HEK293 (cell line): ENCODE measurements around the gene SLC28A2.

Experiments used
- CTCF ChIA-PET: fragments of 350-600 bp; formaldehyde crosslinking; extraction: SDS; loops from one replicate; lab custom pipeline; 2021; ENCODE audit warnings: antibody characterized with exemption; lab: Yijun Ruan, JAX
- POLR2A ChIA-PET: fragments of 300-600 bp; formaldehyde crosslinking; extraction: SDS; loops from one replicate; lab custom pipeline; 2020; ENCODE audit warnings: antibody characterized with exemption, inconsistent platforms; lab: Yijun Ruan, JAX
- H3K27ac ChIP-seq: fragments of 200-500 bp; sonication (Bioruptor generic); 2 replicates; pipeline ENCODE4 v1.5.1; 2014; ENCODE audit warnings: low read depth, low read length, control low read depth, inconsistent platforms; ENCODE audit errors: extremely low read depth
- H3K36me3 ChIP-seq, 2 experiments: fragments of 200-500 bp in 1 of 2; sonication (Bioruptor generic) in 1 of 2; 1 replicate in 1 of 2; 2 replicates in 1 of 2; pipeline ENCODE4 v1.5.1; 2014 to 2017; ENCODE audit warnings: inconsistent platforms in 2 of 2, low read length in 2 of 2; ENCODE audit not compliant: control insufficient read depth in 2 of 2, insufficient read depth in 1 of 2
- H3K4me1 ChIP-seq: fragments of 200-500 bp; sonication (Bioruptor generic); 2 replicates; pipeline ENCODE4 v1.5.1; 2014; ENCODE audit warnings: mild to moderate bottlenecking, low read length, inconsistent platforms; ENCODE audit not compliant: control insufficient read depth, insufficient read depth
- H3K4me3 ChIP-seq: 2 replicates; pipeline ENCODE4 v1.5.1; 2011; ENCODE audit warnings: low read depth, mild to moderate bottlenecking, control low read depth, low read length, moderate library complexity
- H3K9me3 ChIP-seq: fragments of 200-500 bp; sonication (Bioruptor generic); 2 replicates; pipeline ENCODE4 v1.5.1; 2014; ENCODE audit warnings: low read depth, low read length, inconsistent platforms; ENCODE audit not compliant: control insufficient read depth, insufficient read depth
- EGR2 ChIP-seq: fragments of 450-650 bp; formaldehyde crosslinking; IDR thresholded peaks from 2 replicates; pipeline ENCODE4 v1.5.1; 2016; ENCODE audit warnings: low read depth, missing biosample characterization, missing genetic modification characterization
- KLF16 ChIP-seq: fragments of 450-650 bp; formaldehyde crosslinking; IDR thresholded peaks from 2 replicates; pipeline ENCODE4 v1.5.1; 2017; ENCODE audit warnings: missing biosample characterization, missing genetic modification characterization
- MEIS1 ChIP-seq: sonication (generic); formaldehyde crosslinking; IDR thresholded peaks from 2 replicates; pipeline ENCODE4 v1.8.1; 2022; ENCODE audit warnings: missing genetic modification reagents, mild to moderate bottlenecking, borderline replicate concordance
- SCRT1 ChIP-seq: fragments of 450-650 bp; formaldehyde crosslinking; IDR thresholded peaks from 2 replicates; pipeline ENCODE4 v1.5.1; 2016; ENCODE audit warnings: missing biosample characterization, missing genetic modification characterization, borderline replicate concordance
- SETDB1 ChIP-seq: IDR thresholded peaks from one replicate; pipeline ENCODE4 v1.6.1; 2017; ENCODE audit warnings: mild to moderate bottlenecking, low read length, moderate library complexity, mixed read lengths; ENCODE audit not compliant: insufficient read length
- SP7 ChIP-seq: fragments of 450-650 bp; formaldehyde crosslinking; IDR thresholded peaks from 2 replicates; pipeline ENCODE4 v1.5.1; 2016; ENCODE audit warnings: missing biosample characterization, missing genetic modification characterization
- ZBTB17 ChIP-seq: fragments of 450-650 bp; formaldehyde crosslinking; IDR thresholded peaks from 2 replicates; pipeline ENCODE4 v1.5.1; 2016; ENCODE audit warnings: missing biosample characterization, missing genetic modification characterization
- ZEB2 ChIP-seq: fragments of 450-650 bp; formaldehyde crosslinking; IDR thresholded peaks from 2 replicates; pipeline ENCODE4 v1.5.1; 2016; ENCODE audit warnings: missing biosample characterization, missing genetic modification characterization
- ZFP37 ChIP-seq: fragments of 450-650 bp; formaldehyde crosslinking; IDR thresholded peaks from 2 replicates; pipeline ENCODE4 v1.5.1; 2016; ENCODE audit warnings: missing biosample characterization, missing genetic modification characterization
- ZNF10 ChIP-seq: fragments of 450-650 bp; formaldehyde crosslinking; IDR thresholded peaks from 2 replicates; pipeline ENCODE4 v1.5.1; 2017; ENCODE audit warnings: missing biosample characterization, missing genetic modification characterization
- ZNF140 ChIP-seq: fragments of 450-650 bp; formaldehyde crosslinking; IDR thresholded peaks from 2 replicates; pipeline ENCODE4 v1.5.1; 2016; ENCODE audit warnings: missing biosample characterization, missing genetic modification characterization
- ZNF24 ChIP-seq: fragments of 450-650 bp; formaldehyde crosslinking; IDR thresholded peaks from 2 replicates; pipeline ENCODE4 v1.5.1; 2016; ENCODE audit warnings: missing biosample characterization, missing genetic modification characterization
- ZNF394 ChIP-seq: fragments of 450-650 bp; formaldehyde crosslinking; IDR thresholded peaks from 2 replicates; pipeline ENCODE4 v1.5.1; 2016; ENCODE audit warnings: missing biosample characterization, missing genetic modification characterization, mild to moderate bottlenecking, moderate library complexity, borderline replicate concordance
- ZNF473 ChIP-seq: fragments of 450-650 bp; formaldehyde crosslinking; IDR thresholded peaks from 2 replicates; pipeline ENCODE4 v1.5.1; 2017; ENCODE audit warnings: missing biosample characterization, missing genetic modification characterization
- ZNF560 ChIP-seq: fragments of 450-650 bp; formaldehyde crosslinking; IDR thresholded peaks from 2 replicates; pipeline ENCODE4 v1.5.1; 2017; ENCODE audit warnings: missing biosample characterization, missing genetic modification characterization, borderline replicate concordance
- ZNF701 ChIP-seq: fragments of 450-650 bp; formaldehyde crosslinking; IDR thresholded peaks from 2 replicates; pipeline ENCODE4 v1.5.1; 2016; ENCODE audit warnings: missing biosample characterization, missing genetic modification characterization
- ZNF830 ChIP-seq: fragments of 450-650 bp; IDR thresholded peaks from 2 replicates; pipeline ENCODE4 v1.5.0; 2018; ENCODE audit warnings: missing biosample characterization, missing genetic modification characterization, low read depth, mild to moderate bottlenecking, moderate library complexity
- ZNF837 ChIP-seq: fragments of 450-650 bp; formaldehyde crosslinking; IDR thresholded peaks from 2 replicates; pipeline ENCODE4 v1.5.1; 2016; ENCODE audit warnings: missing biosample characterization, missing genetic modification characterization
- TF ChIP-seq, protein P1 (sequence below): fragments of 450-650 bp; formaldehyde crosslinking; IDR thresholded peaks from 2 replicates; pipeline ENCODE4 v1.5.0; 2017; ENCODE audit warnings: missing biosample characterization, missing genetic modification characterization, borderline replicate concordance
- TF ChIP-seq, protein P2 (sequence below): fragments of 450-650 bp; formaldehyde crosslinking; IDR thresholded peaks from 2 replicates; pipeline ENCODE4 v1.5.1; 2016; ENCODE audit warnings: missing biosample characterization, missing genetic modification characterization, low read depth
- TF ChIP-seq, protein P3 (sequence below): fragments of 450-650 bp; formaldehyde crosslinking; IDR thresholded peaks from 2 replicates; pipeline ENCODE4 v1.5.1; 2016; ENCODE audit warnings: missing biosample characterization, missing genetic modification characterization
- TF ChIP-seq, protein P4 (sequence below): fragments of 450-650 bp; formaldehyde crosslinking; IDR thresholded peaks from 2 replicates; pipeline ENCODE4 v1.5.1; 2016; ENCODE audit warnings: missing biosample characterization, missing genetic modification characterization

SLC28A2 gene

DNA sequence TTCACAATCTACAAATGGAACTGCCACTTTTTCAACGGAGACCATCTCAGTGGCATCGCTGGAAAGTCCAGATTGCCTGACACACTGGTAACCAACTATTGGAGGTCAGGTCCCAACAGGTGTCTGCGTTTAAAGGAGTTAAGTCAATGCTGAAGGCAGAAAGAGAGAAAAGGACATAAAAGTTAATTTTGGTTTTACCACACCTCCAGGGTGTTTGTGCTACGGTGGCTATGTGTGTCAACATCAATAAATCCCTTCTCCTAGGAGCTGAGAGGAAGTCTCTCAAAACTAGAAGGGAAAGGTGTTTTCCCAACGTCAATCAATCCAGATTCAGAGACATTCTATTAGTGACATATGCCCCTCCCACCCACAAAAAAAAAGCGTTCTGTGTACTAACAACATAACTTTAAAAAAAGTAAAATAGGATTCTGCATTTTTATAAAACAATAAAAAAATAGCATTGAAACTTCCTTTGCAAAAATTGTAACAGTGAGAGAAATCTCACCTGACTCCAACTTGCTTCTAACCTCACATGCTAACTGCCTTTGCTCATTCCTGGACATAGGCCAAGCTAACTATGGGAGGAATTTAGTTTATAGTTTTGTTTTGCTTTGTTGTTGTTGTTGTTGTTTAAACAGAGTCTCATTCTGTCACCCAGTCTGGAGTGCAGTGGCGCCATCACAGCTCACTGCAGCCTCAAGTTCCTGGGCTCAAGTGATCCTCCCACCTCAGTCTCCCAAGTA, 67.6 kb downstream of the SLC28A2 start (continued):
- TF ChIP-seq, protein P1, sequence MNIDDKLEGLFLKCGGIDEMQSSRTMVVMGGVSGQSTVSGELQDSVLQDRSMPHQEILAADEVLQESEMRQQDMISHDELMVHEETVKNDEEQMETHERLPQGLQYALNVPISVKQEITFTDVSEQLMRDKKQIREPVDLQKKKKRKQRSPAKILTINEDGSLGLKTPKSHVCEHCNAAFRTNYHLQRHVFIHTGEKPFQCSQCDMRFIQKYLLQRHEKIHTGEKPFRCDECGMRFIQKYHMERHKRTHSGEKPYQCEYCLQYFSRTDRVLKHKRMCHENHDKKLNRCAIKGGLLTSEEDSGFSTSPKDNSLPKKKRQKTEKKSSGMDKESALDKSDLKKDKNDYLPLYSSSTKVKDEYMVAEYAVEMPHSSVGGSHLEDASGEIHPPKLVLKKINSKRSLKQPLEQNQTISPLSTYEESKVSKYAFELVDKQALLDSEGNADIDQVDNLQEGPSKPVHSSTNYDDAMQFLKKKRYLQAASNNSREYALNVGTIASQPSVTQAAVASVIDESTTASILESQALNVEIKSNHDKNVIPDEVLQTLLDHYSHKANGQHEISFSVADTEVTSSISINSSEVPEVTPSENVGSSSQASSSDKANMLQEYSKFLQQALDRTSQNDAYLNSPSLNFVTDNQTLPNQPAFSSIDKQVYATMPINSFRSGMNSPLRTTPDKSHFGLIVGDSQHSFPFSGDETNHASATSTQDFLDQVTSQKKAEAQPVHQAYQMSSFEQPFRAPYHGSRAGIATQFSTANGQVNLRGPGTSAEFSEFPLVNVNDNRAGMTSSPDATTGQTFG (tag by site-specific recombination), result no peak
- TF ChIP-seq ZFP37 (no peak), SETDB1 (no peak), SP7 (tag by site-specific recombination) (no peak), ZNF394 (tag by site-specific recombination) (no peak), EGR2 (no peak), ZNF10 (tag by site-specific recombination) (no peak), MEIS1 (CRISPR knock-in tag) (no peak)
- TF ChIP-seq, protein P2, sequence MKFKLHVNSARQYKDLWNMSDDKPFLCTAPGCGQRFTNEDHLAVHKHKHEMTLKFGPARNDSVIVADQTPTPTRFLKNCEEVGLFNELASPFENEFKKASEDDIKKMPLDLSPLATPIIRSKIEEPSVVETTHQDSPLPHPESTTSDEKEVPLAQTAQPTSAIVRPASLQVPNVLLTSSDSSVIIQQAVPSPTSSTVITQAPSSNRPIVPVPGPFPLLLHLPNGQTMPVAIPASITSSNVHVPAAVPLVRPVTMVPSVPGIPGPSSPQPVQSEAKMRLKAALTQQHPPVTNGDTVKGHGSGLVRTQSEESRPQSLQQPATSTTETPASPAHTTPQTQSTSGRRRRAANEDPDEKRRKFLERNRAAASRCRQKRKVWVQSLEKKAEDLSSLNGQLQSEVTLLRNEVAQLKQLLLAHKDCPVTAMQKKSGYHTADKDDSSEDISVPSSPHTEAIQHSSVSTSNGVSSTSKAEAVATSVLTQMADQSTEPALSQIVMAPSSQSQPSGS (tag by site-specific recombination), result no peak

DNA sequence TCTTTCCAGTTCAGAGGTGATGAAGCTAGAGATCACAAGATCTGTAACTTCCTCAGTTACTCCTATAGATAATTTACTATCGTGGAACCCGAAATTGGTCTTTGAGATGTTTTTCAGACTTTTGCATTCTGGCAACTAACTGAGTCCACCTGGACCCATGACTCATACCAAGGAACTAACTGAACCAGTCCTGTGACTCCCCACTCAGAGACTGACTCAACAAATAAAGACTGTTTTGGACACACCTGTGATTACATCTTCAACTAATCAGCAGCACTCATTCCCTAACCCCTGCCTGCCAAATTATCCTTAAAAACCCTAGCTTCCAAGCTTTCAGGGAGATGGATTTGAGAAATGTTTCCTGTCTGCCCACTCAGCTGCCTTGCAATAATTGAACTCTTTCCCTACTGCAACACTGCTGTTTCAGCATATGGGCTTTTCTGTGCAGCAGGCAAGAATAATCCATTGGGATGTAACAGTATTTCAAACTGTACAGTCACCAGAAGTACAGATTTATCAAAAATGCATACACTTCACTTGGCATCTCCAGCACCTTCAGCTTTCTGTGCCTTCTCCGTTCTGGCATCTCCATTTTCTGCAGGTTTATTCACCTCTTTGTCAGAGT, 68.7 kb downstream of the SLC28A2 start:
- Histone ChIP-seq H3K9me3 (no peaks in the 10 kb centered on the region), H3K4me3 (no peak overlapping the region), H3K4me1 (no peaks in the 10 kb centered on the region), H3K36me3 (no peaks in the 10 kb centered on the region), H3K27ac (no peak overlapping the region)
- ChIA-PET CTCF (no interaction called here), POLR2A (no interaction called here)
- TF ChIP-seq ZBTB17 (tag by site-specific recombination), result 0 out of 2 replicates have a peak, but pooled peaks have one; percentile 16
- no peak for TF ChIP-seq ZNF140 (tag by site-specific recombination)
- no peak for TF ChIP-seq ZNF24 (tag by site-specific recombination)
- no peak for TF ChIP-seq ZNF830 (tag by site-specific recombination)
- TF ChIP-seq ZNF560 (tag by site-specific recombination), result no peak

DNA sequence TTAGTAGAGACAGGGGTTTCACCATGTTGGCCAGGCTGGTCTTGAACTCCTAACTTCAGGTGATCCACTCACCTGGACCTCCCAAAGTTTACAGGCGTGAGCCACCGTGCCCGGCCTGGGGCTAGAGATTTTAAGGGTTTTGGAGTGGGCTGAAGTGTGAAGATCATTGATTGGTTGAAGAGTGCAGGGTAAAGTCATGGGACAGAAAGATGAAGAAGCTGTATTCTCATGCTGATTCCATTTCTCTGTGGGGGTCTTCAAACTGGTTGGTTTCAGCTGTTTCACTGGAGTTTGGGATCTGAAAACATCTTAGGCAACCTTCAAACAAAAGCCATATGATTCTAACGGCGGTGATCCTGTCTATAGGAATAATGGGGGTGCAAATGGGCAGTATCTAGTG, 74.2 kb downstream of the SLC28A2 start:
- Histone ChIP-seq H3K4me1 (no peaks in the 10 kb centered on the region), H3K4me3 (no peak overlapping the region), H3K36me3 (no peaks in the 10 kb centered on the region), H3K27ac (no peak overlapping the region), H3K9me3 (no peaks in the 10 kb centered on the region)
- ChIA-PET CTCF (interaction anchor here (0.9 kb wide), 1 partner anchor 99 kb away, joined by 4 read pairs; no protein-coding TSS in a partner anchor), POLR2A (no interaction called here)
- TF ChIP-seq ZNF560 (tag by site-specific recombination) (no peak), ZNF701 (no peak), SCRT1 (tag by site-specific recombination) (no peak), KLF16 (tag by site-specific recombination) (no peak), ZEB2 (tag by site-specific recombination) (no peak), ZNF837 (tag by site-specific recombination) (no peak), ZNF473 (tag by site-specific recombination) (no peak)
- TF ChIP-seq, protein P3, sequence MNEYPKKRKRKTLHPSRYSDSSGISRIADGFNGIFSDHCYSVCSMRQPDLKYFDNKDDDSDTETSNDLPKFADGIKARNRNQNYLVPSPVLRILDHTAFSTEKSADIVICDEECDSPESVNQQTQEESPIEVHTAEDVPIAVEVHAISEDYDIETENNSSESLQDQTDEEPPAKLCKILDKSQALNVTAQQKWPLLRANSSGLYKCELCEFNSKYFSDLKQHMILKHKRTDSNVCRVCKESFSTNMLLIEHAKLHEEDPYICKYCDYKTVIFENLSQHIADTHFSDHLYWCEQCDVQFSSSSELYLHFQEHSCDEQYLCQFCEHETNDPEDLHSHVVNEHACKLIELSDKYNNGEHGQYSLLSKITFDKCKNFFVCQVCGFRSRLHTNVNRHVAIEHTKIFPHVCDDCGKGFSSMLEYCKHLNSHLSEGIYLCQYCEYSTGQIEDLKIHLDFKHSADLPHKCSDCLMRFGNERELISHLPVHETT, result no peak
- TF ChIP-seq, protein P4, sequence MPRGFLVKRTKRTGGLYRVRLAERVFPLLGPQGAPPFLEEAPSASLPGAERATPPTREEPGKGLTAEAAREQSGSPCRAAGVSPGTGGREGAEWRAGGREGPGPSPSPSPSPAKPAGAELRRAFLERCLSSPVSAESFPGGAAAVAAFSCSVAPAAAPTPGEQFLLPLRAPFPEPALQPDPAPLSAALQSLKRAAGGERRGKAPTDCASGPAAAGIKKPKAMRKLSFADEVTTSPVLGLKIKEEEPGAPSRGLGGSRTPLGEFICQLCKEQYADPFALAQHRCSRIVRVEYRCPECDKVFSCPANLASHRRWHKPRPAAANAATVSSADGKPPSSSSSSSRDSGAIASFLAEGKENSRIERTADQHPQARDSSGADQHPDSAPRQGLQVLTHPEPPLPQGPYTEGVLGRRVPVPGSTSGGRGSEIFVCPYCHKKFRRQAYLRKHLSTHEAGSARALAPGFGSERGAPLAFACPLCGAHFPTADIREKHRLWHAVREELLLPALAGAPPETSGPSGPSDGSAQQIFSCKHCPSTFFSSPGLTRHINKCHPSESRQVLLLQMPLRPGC (tag by site-specific recombination), result no peak
